ENCODE measurements around the gene ADGRG6.
"Not testable (repeated sequence)": the region's sequence is repeated elsewhere in the genome, so short reads cannot be mapped to it uniquely, and the experiment has no call there.

Gene ADGRG6

DNA sequence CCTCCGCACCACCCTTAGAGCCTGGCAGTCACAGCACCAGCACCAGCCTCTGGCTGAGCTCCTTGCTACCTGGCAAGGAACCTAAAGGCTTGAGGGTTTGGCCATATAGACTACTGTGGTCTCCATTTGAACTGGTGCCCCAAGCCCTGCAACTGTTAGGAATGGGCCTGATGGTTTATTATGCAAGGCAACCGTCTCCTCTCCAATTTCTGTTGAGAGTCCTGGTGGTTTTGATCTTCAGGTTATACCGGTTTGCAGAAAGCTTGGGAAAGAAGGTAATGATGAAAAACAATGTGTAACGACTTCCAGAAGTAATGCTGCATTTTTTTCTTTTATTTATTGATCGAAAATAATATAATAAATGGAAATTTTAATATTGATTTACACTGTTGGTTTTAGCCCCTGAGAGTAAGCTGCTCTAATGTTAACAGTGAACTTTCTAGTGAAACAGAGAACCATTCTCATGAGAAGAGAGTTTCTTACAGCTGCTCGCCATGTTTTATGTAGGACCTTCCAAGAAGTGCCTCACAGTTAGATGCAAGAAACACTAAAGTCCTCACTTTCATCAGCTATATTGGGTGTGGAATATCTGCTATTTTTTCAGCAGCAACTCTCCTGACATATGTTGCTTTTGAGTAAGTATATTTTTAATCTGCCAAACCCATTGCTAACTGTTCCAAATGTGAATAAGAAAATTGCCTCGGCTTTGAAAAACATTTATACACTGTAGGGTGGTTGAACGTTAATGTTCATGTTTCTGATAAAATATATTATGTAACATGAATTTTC, 112.8 kb downstream of the ADGRG6 start:
- no peak for DNase-seq

DNA sequence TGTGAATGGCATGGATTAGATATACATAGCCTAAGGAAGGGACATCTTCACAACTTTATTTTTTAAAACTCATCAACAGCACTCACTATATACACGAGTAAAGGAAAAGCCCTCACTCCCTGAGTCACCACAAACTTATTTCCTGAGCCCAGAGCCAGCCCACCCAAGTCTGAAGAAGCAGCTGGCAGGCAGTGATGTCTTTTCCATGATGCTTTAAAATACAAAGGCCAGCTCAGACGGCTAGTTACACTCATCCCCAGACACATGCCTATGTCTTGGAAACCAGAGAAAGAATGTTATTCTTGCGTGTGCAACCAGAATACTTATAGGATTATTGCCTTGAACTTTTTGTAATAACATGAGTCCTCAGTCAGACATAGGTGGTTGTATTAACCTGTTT, 114.4 kb downstream of the ADGRG6 start:
- DNase-seq: no peak

DNA sequence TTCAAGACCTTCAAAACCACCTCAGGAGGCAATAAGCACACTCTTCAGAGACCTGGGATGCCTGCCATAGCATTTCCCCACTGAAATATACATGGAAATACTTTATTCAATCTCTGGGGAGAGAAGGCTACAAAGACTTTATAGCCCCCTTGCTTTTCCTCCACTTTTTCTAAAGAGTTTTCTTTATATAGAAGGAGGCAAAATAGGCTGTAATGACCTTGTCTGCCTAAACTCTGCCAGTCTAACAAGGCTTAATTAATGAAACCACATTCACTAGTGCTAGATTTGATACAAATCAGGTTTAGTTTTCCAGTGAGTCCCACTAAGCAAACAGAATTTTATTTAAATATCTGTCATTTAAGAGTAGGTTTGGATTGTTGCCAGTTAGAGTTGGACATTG, 114.9 kb downstream of the ADGRG6 start:
- DNase-seq: no peak

DNA sequence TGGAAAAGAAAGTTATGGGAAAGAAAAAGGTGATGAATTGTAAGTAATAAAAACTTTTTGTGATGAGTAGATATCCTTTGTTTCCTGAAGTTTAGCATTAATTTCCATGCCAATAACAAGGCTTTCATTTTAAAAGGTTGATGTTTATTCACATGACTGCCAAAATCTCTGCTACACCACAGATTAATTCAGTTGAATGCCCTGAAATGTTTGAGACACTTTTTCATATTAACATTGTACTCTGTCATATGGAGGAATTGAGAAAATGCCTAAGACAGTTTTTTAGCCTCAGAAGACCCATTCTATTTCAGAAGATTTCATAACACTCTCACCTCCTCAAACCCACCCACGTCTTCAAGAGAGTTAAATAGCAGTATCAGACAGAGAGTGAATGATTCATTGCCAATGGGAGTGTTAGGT, 115.5 kb downstream of the ADGRG6 start:
- DNase-seq: no peak

DNA sequence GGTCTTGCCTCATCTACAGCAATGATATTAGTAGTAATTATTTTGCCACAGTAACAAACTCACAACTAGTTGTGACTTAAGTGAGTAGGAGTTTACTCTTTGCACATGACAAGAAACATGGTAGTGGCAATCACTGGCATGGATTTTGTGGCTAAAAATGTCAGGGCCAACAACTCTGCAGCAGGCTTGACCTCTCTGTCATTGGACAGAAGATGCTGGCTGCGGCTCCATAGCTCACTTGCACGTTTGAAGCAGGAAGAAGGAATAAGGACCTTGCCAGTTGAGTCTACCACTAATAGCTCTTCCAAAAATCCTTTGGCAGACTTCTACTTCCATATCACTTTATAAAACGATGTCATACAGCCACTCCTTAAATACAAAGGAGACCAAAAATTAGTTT, 117.3 kb downstream of the ADGRG6 start:
- no peak for DNase-seq

DNA sequence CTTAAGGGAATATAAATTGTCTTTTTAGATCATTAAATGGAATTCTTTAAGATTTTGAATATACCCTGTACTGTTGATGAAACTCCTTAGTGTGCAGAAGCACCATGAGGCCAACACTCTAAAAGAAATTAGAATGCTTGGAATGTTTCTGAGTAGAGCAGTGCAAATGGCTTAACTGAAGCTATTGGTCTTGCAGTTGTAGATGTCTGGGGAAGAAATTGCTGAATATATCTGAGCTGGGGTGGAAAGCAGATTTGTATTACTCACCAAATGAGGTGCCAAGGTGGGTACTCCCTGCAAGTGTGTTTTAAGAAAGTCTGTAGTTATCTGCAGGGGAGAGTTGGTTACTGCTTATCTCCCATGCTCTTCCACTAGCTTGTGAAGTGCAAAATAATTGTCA, 119.0 kb downstream of the ADGRG6 start:
- DNase-seq: no peak

DNA sequence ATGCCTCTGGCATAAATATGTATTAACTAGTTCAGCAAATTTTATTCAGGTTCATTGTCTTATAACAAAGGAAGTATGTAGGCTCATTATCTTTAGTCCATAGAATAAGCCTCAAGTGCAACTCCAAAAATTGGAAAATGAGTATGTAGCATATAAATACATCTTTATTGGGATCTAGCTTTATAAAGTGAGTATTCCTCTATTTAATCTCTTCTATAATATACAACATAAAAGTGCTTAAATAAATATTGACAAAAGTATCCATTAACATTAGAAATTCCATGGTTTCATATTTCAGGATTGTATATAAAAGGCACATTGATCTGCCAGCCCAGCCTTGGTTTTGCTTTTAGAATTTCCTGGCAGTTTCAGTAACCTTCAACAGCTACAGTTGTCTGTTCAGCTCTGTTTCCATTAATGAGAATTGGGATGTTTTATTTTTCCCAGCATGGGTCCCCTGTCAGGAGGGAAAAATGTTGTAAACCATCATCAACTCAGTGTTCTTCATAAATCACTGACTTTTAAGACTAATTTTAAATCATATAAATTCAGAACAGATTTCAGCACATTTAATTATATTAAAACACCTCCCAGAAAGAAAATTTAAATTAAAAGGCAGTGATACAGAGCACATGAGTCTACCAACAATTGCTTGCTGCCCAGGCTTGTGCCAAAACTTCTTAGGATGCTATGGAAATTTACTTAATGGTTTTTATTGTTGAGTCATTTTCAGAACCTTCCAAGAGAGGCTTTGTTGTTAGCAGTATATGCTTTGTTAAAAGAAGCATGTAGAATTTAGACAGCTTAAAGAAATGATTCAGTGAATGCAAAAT, 119.7 kb downstream of the ADGRG6 start:
- DNase-seq: no peak

DNA sequence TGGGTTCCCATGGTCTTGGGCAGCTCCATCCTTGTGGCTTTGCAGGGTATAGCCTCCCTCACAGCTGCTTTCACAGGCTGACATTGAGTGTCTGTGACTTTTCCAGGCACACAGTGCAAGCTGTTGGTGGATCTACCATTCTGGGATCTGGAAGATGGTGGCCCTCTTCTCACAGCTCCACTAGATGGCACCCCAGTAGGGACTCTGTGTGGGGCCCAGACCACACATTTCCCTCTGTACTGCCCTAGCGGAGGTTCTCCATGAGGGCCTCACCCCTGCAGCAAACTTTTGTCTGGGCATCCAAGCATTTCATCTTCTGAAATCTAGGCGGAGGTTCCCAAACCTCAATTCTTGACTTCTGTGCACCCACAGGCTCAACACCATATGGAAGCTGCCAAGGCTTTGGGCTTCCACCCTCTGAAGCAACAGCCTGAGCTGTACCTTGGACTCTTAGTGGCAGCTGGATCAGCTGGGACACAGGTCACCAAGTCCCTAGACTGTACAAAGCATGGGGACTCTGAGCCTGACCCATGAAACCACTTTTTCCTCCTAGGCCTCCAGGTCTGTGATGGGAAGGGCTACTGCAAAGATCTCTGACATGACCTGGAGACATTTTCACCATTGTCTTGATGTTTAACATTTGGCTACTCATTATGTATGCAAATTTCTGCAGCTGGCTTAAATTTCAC, 124.8 kb downstream of the ADGRG6 start:
- not testable (repeated sequence) for DNase-seq

DNA sequence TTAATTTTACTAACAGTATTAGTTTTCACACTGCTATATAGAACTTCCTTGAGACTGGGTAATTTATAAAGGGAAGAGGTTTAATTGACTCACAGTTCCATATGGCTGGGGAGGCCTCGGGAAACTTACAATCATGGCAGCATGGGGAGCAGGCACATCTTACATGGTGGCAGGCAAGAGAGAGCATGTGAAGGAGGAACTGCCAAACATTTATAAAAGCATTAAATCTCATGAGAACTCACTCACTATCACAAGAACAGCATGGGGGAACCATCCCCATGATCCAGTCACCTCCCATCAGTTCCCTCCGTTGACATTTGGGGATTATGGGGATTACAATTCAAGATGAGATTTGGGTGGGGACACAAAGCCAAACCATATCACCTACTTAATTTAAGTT, 126.7 kb downstream of the ADGRG6 start:
- DNase-seq: not testable (repeated sequence)

DNA sequence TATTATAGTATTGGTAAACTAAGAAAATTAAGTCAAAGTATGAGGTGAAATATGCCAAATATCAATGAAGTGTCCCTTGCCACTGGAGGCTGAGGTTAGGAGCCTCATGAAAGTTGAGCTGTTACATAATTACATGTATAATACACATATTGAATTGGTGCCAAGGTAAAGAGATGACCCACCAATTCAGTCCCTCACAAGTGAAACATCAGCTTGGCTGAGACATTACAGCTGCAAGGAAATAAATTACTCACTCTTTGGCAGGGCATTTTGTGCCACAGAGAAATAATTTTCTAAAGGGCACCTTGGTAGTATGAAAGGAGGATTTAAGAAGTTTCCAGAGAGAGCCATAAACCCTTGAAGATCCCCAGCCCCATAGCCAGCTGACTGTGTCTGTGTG, 127.4 kb downstream of the ADGRG6 start:
- DNase-seq: no peak

DNA sequence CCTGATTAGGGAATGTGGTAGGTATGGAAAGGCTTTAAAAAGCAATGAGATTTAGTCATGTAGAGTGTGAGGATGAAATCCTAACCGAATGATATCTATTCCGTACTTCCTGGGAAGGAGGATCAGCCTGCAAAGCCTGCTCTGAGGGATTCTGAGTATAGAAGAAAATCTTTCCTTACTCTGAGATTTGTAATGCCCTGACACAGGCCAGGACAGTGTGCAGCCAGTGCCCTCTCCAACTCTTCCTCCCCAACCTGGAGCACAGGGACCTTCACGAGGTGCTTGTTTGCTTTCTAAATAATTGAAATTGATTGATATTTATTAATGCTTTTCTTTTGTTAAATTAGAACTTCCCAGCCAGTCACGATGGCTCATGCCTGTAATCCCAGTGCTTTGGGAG, 131.6 kb downstream of the ADGRG6 start:
- no peak for DNase-seq

DNA sequence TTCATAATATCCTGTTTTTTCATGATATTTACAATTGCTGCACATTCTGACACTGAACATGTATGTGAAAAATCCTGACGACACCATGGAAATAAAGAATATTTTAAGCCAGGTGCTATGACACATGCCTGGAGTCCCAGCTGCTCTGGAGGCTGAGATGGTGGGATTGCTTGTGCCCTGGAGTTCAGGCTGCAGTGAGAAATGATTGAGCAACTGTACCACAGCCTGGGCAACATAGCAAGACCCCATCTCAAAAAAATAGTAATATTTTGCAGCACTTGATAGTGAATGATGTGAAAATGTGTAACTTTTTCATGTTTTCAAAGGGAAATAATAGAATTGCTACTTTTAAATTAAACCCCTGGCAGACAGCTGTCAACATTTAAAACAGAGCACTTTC, 137.1 kb downstream of the ADGRG6 start:
- DNase-seq: no peak

DNA sequence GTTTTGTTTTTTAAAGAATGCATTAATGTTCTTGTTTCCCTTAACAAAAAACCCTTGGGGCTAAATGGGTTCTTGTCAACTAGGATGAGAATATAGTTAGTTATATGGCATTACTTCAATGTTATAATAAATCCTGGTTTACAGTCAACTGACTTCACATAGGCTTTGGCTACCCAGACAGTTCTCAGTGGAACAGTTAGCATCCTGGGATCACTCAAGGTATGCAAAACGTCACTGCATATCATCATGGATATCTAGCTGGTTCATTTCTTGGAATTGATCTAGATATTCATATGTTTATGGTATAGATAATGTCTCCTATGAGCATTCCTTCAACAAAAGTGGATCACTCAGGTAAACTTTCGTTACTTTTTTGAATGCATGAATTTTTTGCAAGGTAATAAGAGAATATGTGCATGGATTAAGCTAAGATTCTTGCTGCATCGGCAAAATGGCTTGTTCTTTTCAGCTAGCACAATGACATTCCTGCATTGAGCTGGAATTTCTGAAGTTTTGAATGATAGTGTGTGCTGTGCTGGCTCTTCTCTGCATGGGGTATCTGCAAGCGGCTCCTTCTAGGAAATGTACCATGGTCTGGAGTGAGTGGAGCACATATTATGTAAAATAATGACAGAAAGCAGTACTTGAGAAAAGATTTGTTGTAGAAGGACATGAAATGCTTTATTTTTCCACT, 138.9 kb downstream of the ADGRG6 start:
- no peak for DNase-seq

DNA sequence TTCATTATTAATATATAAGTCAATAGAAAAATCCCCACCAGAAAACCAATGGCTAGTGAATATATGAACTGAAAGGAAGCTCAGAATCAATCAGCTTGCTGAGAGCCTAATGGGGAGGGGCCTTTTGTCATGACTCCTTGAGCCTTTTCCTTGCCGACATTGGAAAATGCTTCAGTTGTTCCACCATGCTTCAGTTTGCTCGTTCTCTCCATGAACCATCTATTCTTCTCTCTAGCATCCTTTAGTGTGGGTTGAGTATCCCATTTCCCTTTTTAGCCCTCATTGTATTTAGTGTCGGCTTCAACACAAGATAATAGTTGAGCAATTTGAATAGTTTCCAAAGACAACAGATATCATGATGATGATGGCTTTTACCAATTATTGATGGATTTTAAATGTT, 139.9 kb downstream of the ADGRG6 start:
- no peak for DNase-seq

DNA sequence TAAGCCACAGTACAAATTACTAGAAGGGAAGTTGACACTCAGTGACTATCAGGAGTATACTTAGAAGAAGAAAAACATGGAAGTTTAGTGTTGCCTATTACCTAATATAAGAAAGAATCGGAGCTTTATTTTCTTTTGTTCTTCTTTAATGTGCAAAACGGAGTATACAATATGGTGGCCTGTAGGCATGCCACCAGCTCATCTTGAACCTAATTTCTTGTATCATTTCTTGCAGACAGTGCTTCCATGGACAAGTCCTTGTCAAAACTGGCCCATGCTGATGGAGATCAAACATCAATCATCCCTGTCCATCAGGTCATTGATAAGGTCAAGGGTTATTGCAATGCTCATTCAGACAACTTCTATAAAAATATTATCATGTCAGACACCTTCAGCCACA, 141.3 kb downstream of the ADGRG6 start:
- no peak for DNase-seq

DNA sequence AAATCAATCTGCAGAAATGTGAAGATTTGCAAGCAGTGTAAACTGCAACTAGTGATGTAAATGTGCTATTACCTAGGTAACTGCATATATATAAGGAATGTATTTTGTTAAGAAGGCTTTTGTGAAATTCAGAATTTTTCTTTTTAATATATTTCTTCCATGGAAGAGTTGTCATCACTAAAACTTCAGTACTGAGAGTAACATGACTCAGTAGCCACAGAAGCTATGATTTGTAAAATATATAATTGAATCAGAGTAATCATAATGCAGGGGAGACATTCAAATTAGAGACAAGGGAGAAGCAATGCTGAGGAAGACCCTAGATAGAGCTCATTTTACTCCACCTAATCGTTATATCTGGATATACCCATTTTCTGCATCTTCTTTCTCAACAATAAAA, 141.7 kb downstream of the ADGRG6 start:
- DNase-seq: no peak

DNA sequence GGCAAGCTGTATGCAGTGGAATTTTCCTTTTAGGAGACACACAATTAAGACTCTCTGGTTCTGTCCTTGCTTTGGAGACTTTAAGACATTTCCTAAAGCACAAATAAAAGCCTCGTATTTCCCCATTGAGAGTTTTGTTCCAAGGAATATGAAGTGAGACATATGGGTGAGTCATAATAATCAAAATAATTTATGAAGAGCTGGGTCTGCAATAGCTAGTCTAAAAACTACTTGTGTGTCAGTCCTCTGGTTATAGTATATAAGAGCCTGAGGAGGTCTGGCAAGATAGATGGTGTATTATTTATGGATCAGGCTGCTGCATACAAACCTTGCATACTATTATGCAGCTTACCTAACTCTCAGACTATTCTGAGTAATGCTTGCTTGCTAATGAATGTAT, 142.6 kb downstream of the ADGRG6 start:
- no peak for DNase-seq

DNA sequence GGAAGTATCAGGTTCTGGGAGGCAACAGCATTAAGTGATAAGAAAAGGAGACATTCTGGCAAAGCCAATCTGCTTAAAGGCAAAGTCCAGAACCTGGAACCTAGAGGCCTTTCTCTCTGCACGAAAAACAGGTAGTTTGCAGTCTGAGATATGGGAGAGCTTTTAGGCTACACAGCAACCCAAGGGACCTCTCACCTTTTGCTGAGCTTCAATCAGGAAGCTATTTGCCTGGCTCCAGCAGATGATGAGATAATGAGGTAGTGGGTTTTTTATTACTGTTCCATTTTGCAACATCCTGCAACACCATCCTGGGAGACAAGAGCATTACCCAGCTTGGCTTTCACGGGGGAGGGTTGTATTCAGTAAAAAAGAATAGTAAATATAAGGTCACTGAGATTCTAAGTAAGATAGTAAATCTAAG, 143.1 kb downstream of the ADGRG6 start:
- no peak for DNase-seq

DNA sequence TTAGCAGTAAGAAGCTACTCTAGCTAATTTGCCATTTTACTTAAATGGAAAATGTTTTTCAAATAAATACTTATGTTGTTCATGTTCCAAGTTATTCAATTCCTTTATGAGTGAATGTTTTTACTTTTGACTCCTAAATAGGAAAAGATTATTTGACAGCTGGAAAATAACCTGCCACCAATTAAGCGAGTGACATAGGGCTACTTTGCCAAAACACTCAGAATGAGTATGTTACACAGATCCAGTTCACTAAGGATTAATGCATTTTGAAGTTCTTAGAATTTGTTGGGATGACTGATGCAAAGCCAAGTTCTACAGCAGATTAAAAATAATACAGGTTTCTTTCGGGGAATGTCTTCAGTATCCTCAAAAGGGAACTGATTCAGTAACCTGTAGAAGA, 144.4 kb downstream of the ADGRG6 start:
- DNase-seq: no peak

DNA sequence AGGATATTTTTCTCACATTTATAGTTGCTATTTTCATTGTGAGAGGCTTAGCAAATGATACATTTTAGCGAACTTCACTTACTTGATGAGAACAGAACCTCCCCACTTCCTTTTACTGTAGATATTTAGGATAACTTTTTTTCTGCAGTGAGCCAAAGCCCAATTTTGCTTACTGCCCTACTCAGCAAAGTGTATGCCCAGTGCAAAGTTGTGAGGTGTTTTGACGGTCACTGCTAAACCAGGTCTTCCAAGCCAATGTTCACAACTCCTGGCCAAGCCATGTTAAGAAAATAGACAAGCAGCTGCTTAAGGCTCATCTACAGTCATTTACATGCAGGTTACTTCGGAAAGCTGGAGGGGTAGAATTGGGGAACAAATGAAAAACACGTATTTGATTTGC, 144.8 kb downstream of the ADGRG6 start:
- no peak for DNase-seq

DNA sequence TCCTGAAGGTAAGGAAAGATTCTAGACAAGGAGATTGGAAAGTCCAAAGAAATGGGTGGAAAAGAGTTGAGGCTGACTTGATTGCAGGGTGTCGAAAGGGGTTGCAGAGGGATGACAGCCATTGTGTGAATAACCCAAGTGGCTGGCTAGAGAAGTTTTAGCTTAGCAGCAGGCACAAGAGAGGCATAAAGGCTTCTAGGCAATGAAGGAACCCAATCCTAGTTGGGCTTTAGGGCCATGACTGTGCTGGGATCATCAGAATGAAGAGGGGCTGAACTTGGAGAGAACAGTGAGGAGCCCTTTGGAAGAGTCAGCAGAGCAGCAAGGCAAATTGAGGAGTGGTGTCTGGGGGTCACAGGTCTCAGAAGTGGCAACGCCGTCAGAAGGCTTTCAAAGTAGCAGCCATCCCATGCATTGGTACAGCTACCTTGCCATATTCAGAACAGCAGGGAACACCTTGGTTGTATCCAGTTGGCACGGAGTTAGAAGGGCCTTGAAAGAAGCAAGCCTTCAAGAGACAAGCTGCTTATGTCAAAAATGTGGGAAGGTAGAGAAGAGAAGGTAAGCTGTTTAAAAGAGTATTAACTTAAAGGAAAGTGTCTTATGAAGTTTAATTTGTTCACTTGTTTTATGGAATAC, 146.4 kb downstream of the ADGRG6 start:
- DNase-seq: no peak

DNA sequence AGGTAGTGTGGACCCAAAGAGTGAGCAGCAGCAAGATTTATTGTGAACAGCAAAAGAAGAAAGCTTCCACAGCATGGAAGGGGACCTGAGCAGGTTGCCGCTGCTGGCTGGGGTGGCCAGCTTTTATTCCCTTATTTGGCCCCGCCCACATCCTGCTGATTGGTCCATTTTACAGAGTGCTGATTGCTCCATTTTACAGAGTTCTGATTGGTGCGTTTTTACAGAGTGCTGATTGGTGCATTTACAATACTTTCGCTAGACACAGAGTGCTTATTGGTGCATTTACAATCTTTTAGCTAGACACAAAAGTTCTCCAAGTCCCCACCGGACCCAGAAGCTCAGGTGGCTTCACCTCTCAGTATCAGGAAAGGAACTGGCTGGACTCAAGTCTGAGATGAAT, 149.0 kb downstream of the ADGRG6 start:
- DNase-seq: not testable (repeated sequence)

DNA sequence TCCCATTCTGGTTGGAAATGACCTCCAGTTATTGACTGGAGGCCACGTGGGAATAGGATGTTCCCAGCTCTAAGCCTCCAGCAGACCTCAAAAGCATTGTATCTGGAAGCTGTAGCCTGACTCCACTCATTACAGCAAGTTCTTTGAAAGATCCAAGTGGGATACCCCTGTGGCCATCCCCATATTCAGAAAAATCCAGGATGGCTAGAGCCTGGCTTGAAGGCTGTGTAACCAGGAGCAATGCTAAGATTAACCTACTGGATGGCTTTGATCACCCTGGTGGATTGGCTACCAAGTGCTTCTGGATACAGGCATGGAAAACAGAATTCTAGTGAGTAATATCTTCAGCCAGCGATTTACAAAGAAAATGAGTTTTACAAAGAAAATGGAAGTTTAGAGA, 151.2 kb downstream of the ADGRG6 start:
- DNase-seq: no peak
